ENCODE measurements around the gene LPAR1.
A peak's percentile ranks its signal among the peaks of the same experiment; 100 is the strongest.

Gene LPAR1

GRCh38 chr9:111037356-111037707 lies 938 bp downstream of the LPAR1 start:
- DNase-seq (ENCODE audit: low read depth), result no peak

- no peak for DNase-seq (ENCODE audit: low read depth)
Measured at GRCh38 chr9:111036946-111037345, 1.3 kb downstream of the LPAR1 start.

GRCh38 chr9:111036429-111036789 lies 1.9 kb downstream of the LPAR1 start:
- DNase-seq (ENCODE audit: low read depth), result peak; percentile 40

- no peak for DNase-seq (ENCODE audit: low read depth)
Measured at GRCh38 chr9:111035543-111036428, 2.5 kb downstream of the LPAR1 start.

GRCh38 chr9:111034898-111035539 lies 3.3 kb downstream of the LPAR1 start:
- no peak for DNase-seq (ENCODE audit: low read depth)

- no peak for DNase-seq (ENCODE audit: low read depth)
Measured at GRCh38 chr9:111034170-111034897, 3.9 kb downstream of the LPAR1 start.

- no peak for DNase-seq (ENCODE audit: low read depth)
Measured at GRCh38 chr9:111030492-111030891, 7.8 kb downstream of the LPAR1 start.

- no peak for DNase-seq (ENCODE audit: low read depth)
Measured at GRCh38 chr9:111029260-111029659, 9.0 kb downstream of the LPAR1 start.

GRCh38 chr9:111027798-111028197 lies 10.5 kb downstream of the LPAR1 start:
- DNase-seq (ENCODE audit: low read depth), result no peak

- DNase-seq (ENCODE audit: low read depth), result no peak
Measured at GRCh38 chr9:111023128-111023527, 15.1 kb downstream of the LPAR1 start.

- DNase-seq (ENCODE audit: low read depth), result no peak
Measured at GRCh38 chr9:111020594-111020993, 17.7 kb downstream of the LPAR1 start.

- DNase-seq (ENCODE audit: low read depth), result no peak
Measured at GRCh38 chr9:111016426-111017045, 21.7 kb downstream of the LPAR1 start.

GRCh38 chr9:111016016-111016415 lies 22.3 kb downstream of the LPAR1 start:
- no peak for DNase-seq (ENCODE audit: low read depth)

- DNase-seq (ENCODE audit: low read depth), result no peak
Measured at GRCh38 chr9:111013707-111014106, 24.6 kb downstream of the LPAR1 start.

- no peak for DNase-seq (ENCODE audit: low read depth)
Measured at GRCh38 chr9:111013250-111013649, 25.0 kb downstream of the LPAR1 start.

- DNase-seq (ENCODE audit: low read depth), result no peak
Measured at GRCh38 chr9:111008158-111009075, 29.9 kb downstream of the LPAR1 start.

- DNase-seq (ENCODE audit: low read depth), result no peak
Measured at GRCh38 chr9:111005746-111006470, 32.4 kb downstream of the LPAR1 start.

GRCh38 chr9:111004936-111005335 lies 33.3 kb downstream of the LPAR1 start:
- no peak for DNase-seq (ENCODE audit: low read depth)

- DNase-seq (ENCODE audit: low read depth), result no peak
Measured at GRCh38 chr9:111003182-111003581, 35.1 kb downstream of the LPAR1 start.

- DNase-seq (ENCODE audit: low read depth), result no peak
Measured at GRCh38 chr9:111001526-111001925, 36.7 kb downstream of the LPAR1 start.

- DNase-seq (ENCODE audit: low read depth), result no peak
Measured at GRCh38 chr9:111000202-111000601, 38.1 kb downstream of the LPAR1 start.
